Measurements from ENCODE around the gene ADAMTS2.

ADAMTS2 gene

DNA sequence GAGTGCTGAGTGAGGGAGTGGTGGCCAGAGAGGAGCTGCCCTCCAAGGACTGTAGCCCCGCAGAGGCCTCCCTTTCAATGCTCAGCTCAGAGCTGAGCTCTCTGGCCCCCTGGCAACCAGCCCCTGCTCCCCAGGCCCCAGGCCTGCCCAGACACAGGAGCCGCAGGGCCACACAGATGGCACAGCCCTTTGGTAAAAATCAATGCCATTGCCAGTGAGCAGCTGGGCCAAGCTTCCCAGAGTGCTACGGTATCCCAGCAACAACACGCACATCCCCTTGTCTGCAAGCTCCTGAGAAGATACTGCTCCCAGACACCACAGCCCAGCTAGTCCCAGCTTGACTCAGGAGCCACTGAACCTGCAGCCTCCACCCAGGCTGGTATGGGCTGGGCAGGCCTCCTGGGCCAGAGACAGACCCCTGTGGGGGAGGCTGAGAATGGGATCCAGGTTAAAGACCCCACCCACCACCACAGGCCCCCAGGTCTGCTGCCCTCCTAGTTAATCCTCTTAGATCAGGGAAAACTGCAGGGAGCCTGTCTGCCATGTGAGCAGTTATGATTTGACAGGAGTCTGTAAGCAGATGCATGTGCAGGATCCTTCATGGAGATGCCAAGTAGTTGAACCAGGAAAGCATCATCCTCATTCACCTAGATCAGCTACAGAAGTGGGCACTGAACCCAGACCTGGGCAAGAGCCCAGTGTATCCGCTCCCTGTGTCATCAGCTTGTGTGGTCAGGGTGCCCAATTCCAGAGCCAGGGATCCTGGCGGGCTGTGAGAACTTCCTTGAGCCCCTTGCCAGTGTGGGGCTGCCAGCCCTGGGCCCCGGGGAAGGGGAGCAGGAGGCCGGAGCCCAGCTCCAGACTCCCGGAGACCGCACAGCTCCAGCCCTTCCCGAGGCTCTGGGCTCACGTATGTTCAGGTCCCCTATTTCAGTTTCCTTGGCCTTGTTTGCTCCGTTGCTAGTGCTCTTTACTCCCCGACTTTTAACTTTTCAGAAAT lies 26.7 kb upstream of the ADAMTS2 start:
- no peak for DNase-seq

DNA sequence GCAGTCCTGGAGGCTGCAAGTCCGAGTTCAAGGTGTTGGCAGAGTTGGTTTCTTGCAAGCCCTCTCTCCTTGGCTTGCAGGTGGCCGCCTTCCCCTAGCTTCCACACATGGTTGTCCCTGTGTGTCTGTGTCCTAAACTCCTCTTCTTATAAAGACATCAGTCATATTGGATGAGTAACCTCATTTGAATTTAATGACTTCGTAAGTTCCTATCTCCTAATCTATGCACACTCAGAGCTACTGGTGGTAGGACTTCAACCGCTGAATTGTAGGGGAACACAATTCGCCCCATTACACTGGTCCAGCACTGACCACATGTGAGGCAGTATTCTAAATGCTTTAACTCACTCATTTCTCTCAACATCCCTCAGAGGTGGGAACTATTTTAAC lies 25.9 kb upstream of the ADAMTS2 start:
- no peak for DNase-seq

DNA sequence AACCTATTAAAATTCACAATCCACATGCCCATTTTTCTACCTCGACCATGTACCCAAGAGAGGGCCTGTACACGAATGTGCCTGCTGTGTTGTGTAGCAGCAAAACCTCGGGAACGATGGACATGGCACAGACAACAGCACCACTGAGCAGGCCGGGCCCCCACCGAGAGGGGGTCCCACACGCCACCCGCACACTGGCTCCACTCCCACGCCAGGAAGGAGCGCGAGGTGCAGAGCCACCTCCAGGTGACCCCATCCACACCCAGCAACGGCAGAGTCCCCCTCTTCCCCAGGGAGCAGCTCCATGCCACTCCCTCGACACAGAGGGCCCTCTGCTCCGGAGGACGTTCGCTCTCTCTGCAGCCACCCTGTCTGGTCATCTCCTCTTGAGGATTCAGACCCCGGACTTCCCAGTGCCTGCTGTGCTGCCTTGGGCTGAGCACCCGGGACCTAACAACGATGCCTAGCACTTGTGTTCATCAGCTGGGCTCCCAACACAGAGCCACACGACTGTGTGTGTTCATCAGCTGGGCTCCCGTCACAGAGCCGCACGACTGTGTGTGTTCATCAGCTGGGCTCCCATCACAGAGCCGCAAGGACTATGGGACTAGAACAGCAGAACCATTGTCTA lies 25.3 kb upstream of the ADAMTS2 start:
- DNase-seq: no peak

DNA sequence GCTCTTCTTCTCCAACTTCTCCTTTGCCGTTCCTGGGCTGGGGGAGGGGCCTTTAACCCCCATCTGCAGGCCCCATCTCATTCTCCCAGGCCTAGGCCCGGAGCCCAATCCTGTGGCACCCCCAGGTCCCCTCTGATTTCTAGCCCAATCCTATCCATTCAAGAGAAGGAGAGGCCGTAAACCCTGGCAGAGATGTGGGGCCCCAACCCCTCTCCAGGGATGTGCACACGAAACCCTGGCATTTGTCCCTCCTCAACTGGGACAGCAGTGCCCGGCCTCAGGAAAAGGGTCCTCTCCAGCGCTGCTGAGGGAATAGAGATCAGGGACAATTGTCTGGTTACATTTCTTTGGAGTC lies 24.2 kb upstream of the ADAMTS2 start:
- no peak for DNase-seq

DNA sequence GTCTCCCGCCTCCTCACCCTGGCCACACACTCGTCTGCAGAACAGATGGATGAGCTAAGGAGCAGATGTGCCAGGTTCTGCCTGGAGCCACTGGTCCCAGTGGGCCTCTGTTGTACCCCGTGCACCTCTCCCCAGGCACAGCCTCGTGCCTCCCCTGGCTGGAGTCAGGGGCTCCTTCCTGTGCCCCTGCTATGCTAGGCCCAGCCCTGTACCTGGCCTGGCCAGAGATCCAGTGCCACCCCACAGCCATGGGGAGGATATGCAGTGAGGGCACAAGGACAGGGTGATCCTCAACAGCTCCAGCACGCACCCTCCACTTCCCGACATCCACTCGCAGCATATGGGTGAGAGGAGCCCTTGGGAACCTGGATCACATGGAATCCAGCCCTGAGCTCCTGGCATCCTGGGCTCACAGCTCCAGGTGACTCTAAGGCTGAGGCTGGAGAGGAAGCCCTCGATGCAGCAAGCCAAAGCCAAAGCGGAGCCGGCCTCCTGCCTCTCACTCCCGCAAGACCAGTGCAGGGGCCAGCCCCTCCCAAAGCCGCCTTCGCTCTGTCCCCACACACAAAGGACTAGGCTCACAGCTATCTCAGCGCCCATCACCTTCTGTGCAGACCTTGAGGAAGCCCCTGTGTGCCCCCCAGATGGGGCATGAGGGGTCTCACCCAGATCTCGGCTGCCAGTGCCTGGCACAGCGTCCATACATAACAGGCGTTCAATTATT lies 23.7 kb upstream of the ADAMTS2 start:
- DNase-seq: no peak

DNA sequence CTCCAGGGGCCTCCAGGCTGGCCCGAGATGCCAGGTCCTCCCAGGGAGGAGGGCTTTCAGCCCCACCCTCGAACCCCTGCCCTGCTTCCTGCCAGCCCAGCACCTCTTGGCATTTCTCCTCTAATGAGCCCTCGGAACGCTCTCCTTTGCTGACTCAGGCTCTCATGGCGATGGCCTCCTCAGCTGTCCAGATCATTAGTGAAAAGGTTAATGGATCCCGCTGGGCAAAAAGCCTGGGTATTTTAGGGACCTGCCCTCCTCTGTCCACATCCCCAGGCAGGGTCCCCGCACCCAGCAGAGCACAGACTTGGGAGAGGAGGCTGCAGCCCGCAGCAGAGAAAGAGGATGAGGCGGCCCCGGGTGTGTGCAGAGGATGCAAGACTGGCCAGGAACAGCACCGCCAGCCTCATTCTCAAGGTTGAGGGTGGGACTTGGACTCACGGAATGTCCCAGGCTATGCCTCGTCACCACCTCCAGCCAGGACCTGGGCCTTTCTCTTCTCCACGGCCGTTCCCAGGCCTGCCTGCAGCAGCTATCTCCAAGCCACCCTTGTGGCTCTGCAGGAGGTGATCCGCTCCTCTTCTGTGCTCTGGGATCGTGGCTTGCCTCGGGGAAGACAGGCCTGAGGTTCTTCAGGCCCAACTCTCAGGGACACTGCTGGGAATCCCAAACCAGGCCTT lies 23.0 kb upstream of the ADAMTS2 start:
- no peak for DNase-seq

DNA sequence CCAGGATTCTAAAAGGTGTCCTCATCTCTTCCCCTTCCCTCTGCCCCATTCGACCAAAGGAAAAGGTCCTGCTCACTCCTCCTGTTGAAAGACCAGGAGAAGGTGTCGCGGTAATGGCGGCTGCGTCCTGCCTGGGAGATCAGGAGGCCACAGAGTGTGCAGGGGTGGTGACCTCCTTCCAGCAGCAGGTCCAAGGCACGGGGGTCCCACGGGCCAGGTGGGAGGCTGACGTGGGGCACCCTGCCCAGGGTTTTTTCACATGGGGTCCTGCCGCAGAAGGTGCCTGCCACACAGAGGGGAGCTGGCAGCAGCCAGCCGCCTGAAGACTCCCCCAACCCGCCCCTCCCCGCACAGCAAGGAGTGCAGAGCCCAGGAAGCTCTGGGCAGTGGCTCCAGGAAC lies 22.2 kb upstream of the ADAMTS2 start:
- DNase-seq: no peak

DNA sequence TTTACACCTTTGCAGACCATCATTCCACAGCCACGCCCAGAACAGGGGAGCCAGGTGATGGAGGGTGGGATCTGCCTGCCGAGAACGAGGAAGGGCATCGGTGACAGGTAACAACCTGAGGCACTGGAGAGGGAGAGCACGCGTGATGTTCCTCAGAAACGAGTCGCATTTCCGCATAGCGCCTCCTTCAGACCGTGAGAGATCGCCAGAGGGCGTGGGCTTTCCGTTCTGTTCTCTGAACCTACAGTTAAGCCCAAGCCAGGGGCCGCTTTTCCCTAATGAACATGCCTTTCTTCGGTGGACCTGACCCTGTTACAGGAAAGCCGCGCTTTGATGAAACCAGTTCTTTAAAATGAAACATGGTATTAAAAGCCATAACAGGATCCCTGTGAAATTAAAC lies 17.1 kb upstream of the ADAMTS2 start:
- no peak for DNase-seq

DNA sequence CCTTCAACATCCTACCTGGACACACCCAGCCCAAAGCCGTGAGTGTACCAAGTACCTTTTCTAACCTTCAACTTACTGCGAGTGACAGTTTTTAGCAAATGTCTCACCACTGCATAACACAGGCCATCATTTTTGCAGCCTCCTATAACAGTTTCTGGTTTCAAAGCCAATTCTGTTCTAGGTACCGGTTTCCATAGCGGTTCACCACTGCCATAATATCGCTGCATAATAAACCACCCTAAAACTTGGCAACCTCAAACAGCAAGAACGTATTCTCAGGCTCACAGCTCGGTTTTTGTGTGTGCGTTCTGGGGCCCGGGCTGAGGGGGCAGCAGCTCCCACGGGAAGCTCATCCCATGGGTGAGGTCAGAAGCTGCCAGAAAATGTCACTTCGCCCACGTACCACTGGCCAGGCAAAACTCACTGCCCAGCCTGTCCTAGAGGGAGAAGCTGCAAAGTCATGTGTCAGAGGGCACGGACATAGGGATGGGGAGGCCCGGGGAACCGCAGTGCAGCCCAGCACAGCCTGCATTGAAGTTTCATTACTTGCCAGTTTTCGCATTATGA lies 15.9 kb upstream of the ADAMTS2 start:
- no peak for DNase-seq

DNA sequence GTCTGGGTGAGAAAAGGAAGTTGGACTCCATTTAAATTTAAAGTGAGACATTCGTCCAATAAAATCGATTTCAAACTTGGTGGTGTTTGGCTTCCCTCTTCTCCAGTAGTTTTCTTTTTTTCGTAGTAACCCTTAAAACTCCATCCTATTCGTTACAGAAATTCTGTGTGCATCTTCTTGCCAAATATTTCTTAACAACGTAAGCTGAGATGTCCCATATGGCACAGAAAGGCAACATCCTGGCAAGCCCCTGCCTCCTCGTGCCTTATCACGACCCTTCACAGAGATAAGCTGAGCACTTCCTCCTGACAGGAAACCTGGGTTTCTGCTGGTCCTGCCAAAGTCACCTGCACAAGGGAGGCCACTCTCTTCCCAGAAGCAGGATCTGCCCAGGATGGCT lies 11.8 kb upstream of the ADAMTS2 start:
- no peak for DNase-seq

DNA sequence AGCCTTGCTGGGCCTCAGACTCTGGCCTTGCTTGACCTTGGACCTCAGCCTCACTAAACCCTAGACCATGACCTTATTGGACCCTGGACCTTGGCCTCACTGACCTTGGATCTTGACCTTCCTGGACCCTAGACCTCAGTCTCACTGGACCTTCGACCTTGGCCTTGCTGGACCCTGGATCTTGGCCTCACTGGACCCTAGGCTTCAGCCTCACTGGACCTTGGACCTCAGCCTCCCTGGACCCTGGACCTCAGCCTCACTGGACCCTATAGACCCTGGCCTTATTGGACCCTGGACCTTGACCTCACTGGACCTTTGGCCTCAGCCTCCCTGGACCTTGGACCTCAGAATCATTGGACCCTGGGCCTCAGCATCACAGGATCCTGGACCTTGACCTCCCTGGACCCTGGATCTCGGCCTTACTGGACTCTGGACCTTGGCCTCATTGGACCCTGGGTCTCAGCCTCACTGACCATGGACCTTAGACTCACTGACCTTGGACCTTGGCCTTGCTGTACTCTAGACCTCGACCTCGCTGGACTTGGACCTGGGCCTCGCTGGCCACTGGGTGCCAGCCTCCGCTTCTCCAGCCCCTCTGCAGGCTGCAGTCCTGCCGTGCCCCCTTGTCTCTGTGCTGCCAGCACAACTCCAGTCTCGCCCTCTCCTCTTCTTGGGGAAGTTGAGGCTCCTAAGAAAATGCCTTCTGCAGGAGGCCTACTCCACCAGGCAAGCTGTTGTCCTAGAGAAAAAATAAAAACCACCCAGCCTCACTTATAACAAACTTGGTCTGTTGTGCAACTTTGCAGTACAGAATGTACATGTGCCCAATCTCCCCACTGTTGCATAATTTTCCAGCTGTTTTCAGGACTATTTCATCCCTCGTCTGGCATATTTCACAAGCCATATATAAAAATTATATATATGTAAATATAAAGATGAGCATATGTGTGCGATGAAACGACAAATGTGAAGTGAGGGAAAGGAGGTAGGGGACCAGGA lies 11.0 kb upstream of the ADAMTS2 start:
- DNase-seq: no peak

DNA sequence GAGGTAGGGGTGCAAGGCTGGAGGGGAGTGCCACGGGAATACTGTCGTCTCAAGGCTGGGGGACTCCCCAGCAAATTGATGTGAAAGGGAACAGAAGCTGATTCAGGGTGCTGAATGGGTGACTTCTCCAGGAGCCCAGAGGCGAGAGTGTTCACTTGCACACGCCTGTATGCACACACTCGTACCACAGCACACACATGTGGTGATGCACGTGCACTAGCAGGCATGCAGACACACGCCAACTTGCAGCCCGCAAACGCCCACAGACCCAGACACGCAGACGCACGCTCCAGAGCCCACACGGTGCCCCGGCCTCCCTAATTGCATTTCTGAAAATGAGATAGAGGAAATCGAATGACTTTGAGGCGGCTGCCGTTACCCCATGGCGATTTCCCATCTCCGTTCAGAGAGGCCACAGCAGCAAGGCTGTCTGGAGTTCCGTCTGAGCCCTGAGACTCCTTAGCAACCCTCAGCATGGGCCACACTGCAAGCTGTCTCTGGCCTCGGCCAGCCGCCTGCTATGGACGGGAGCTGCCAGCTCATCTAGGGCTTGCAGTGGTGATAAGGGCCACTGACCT lies 9.1 kb upstream of the ADAMTS2 start:
- DNase-seq: no peak

DNA sequence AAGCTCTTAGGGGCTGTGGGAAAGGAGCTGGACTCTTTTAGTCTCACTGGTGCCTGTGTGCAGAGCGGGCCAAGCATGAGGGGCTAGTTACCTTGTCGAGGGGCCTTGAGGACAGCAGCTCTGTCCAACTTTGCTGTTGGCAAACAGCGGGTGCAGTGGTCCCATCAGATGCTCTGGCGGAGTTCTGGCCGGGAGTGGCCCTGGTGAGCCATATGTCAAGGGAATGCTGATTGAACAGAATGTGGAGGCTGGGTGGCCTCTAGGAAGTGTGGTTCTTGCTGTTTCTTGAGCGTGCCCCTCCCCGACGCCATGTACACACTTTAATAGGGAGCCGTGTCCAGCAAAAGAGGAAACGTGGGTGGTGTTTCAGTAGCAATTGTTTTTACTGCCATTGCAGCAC lies 3.6 kb upstream of the ADAMTS2 start:
- no peak for DNase-seq

DNA sequence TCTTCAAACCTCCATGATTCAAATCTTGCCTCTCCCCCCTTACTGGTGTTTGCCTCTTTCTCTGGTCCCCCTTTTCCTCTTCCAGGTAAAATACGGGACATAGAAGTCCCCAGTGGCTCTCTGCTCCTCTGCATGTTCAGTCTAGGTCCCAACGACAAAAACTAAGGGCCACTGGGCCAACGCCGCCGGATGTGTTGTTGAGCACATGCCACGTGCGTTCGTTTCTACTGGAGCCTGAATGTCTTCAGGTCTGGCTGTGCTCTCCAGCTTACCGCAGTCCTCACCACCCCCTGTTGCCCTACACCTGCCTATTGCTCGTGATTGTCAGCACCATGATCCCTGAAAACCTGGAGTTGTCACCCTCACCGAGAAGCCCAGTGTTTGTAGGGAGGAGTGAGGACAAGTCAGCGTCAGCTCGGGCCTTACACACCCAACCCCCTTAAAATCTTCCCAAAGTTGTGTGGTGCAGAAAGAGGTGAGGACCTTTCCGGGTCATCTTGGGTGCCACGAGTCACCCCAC lies 2.8 kb upstream of the ADAMTS2 start:
- no peak for DNase-seq

DNA sequence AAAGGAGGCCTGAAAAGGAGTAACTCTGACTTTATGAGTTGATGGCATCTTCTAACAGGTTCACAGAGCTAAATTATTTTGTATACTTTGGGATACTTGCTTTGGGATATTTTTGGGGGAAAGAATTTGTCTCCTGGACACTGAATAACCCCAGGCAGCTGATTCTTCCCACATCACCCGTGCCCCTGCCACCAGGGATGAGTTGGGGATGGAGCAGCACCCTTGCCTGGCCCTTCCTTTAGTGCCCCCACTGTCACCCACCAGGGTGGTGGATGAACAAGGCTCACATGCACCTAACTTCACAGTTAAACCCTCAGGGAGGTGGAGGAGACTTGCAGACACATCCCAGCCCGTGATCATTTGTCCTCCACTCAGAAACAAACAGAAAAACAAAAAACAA lies 2.3 kb upstream of the ADAMTS2 start:
- DNase-seq: no peak

DNA sequence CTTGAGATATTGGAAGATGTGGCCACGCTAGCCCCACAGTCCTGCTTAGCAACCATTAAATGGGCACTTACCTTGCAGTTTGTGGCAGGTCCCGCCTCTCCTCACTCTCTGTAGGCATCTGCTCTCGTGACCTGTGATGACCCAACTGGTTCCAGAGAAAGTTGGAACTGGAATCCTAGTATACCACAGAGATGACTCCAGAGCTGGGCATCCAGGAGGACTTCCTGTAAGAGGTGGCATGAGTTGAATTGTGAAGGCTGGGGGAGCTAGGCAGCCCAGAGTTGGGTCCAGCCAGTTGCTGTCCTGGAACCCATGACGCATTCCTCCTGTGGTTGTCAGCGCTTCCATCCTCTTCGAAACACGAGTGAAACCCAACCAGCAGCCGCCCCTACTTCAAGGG lies 1.6 kb upstream of the ADAMTS2 start:
- no peak for DNase-seq

DNA sequence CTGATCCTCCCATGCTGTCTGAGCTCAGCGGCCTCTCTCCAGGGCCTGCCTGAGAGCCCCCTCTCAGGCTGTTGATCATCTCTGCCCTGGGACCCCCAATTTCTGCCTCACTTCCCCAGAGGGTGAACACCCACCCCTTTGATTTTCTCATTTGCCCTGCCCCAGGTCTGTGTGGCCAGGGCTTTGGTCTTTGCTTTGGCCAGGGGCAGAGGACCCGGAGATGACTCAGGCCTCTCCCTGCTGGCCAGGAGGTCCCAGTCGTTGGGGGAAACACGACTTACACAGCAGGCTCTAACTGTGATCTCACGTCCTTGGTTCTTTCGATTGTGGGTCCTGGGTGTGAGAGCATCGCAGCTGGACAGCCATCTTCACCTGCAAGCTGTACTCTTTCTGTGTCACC lies 1.1 kb upstream of the ADAMTS2 start:
- no peak for DNase-seq

DNA sequence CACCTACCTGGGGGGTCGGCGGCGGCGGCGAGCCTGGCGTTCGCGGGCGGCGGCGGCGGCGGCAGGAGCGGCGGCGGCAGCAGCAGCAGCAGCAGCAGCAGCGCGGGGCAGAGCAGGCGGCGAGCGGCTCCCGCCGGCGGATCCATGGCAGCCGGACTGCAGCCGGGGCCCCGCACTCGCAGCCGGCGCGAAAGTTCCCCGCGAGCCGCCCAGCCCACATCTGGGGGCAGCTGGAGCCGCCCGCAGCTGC lies 153 bp downstream of the ADAMTS2 start:
- no peak for DNase-seq

DNA sequence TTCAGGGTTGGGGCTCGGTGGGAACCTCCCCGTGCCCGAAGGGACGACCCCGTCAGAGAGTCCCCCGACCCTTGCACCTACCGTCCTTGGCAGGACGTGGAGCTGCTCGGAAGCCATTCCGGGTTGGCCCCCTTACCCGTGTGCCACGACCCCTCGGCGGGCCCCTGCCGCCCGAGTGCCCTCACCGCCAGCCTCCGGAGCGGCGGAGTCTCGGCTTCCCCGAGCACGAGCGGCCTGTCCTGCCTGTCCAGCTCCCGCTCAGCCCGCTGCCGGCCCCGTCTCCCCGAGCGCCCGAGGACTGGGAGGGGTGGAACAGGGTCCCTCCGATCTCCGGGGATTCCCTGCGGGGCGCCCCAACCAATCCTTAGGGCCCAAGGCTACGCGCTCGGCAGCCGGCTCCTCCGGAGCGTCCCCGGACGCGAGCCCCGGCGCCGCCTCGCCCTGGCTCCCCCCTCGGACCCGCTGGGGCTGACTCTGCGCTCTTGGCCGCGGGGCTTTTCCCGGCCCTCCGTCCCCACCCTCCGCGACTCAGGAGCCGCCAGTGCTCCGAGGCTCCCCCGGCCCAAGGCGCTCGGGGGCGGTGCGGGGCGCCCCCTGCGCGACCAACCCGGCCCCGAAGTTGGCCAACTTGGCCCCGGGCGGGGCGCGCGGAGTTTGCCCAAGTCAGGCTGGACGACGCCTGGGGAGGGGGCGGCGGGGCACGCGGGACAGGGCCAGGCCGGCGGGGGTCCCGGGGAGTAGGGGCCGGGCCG lies 654 bp downstream of the ADAMTS2 start:
- DNase-seq: no peak

DNA sequence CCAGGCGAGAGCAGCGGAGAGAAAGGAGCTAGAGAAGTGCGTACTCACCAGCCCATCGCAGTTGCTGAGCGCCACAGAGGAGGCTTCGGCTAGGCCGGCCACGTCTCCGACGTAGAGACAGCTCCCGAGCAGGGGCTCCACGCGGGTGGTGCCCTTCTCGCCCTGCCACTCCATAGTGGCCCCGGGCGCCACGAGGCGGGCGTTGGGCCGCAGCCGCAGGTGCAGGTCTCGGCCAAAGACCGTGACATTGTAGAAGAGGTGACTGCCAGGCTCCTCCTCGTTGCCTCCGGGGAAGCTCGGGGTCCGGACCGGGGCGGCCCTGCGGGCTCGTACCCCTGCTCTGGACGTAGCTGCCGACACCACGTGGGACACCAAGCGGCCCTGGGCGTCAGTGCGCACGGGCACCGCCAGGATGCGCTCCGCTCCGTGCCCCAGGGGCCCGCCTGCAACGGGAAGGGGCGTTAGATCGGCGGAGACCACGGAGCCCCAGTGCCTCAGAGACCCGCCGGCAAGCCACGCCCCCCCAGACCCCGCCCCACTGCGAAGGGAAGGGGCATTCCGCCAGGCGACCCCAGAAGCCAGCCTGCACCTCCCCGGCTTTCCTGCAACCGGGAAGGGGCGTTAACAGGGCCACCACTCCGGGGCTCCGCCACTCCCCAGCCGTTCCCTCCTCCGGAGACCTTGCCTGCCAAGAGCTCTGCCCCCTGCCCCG lies 1.4 kb downstream of the ADAMTS2 start:
- DNase-seq: no peak
